HEK293 (cell line): ENCODE data around the gene DDX51.

Experiments used
- GLIS2 ChIP-seq: fragments of 450-650 bp; formaldehyde crosslinking; IDR thresholded peaks from 2 replicates; pipeline ENCODE4 v1.5.1; 2016; ENCODE audit warnings: missing biosample characterization, missing genetic modification characterization
- KLF16 ChIP-seq: fragments of 450-650 bp; formaldehyde crosslinking; IDR thresholded peaks from 2 replicates; pipeline ENCODE4 v1.5.1; 2017; ENCODE audit warnings: missing biosample characterization, missing genetic modification characterization
- KLF17 ChIP-seq: fragments of 450-650 bp; formaldehyde crosslinking; IDR thresholded peaks from 2 replicates; pipeline ENCODE4 v1.5.1; 2016; ENCODE audit warnings: missing biosample characterization, missing genetic modification characterization
- OSR2 ChIP-seq: fragments of 450-650 bp; formaldehyde crosslinking; IDR thresholded peaks from 2 replicates; pipeline ENCODE4 v1.5.1; 2016; ENCODE audit warnings: missing biosample characterization, missing genetic modification characterization
- PRDM10 ChIP-seq: fragments of 450-650 bp; formaldehyde crosslinking; IDR thresholded peaks from 2 replicates; pipeline ENCODE4 v1.5.1; 2016; ENCODE audit warnings: missing biosample characterization, missing genetic modification characterization
- YY2 ChIP-seq: fragments of 450-650 bp; formaldehyde crosslinking; IDR thresholded peaks from 2 replicates; pipeline ENCODE4 v1.5.1; 2016; ENCODE audit warnings: missing biosample characterization, missing genetic modification characterization
- ZBTB11 ChIP-seq: fragments of 450-650 bp; formaldehyde crosslinking; conservative IDR thresholded peaks from 2 replicates; pipeline ENCODE4 v1.5.1; 2016; ENCODE audit warnings: low read depth, missing biosample characterization, missing genetic modification characterization
- ZNF146 ChIP-seq: fragments of 450-650 bp; formaldehyde crosslinking; IDR thresholded peaks from 2 replicates; pipeline ENCODE4 v1.5.1; 2016; ENCODE audit warnings: missing biosample characterization, missing genetic modification characterization
- ZNF18 ChIP-seq: fragments of 450-650 bp; formaldehyde crosslinking; IDR thresholded peaks from 2 replicates; pipeline ENCODE4 v1.5.1; 2016; ENCODE audit warnings: missing biosample characterization, missing genetic modification characterization
- ZNF214 ChIP-seq: fragments of 450-650 bp; formaldehyde crosslinking; IDR thresholded peaks from 2 replicates; pipeline ENCODE4 v1.5.1; 2017; ENCODE audit warnings: missing biosample characterization, mild to moderate bottlenecking, missing genetic modification characterization, borderline replicate concordance
- ZNF324 ChIP-seq: fragments of 450-650 bp; formaldehyde crosslinking; IDR thresholded peaks from 2 replicates; pipeline ENCODE4 v1.5.1; 2016; ENCODE audit warnings: missing biosample characterization, missing genetic modification characterization
- ZNF416 ChIP-seq: fragments of 450-650 bp; formaldehyde crosslinking; IDR thresholded peaks from 2 replicates; pipeline ENCODE4 v1.5.1; 2016; ENCODE audit warnings: missing biosample characterization, missing genetic modification characterization
- ZNF48 ChIP-seq: fragments of 450-650 bp; formaldehyde crosslinking; IDR thresholded peaks from 2 replicates; pipeline ENCODE4 v1.5.1; 2016; ENCODE audit warnings: missing biosample characterization, missing genetic modification characterization
- ZNF514 ChIP-seq: fragments of 450-650 bp; formaldehyde crosslinking; IDR thresholded peaks from 2 replicates; pipeline ENCODE4 v1.5.1; 2016; ENCODE audit warnings: missing biosample characterization, missing genetic modification characterization
- ZNF544 ChIP-seq: fragments of 450-650 bp; formaldehyde crosslinking; IDR thresholded peaks from 2 replicates; pipeline ENCODE4 v1.5.0; 2017; ENCODE audit warnings: missing biosample characterization, missing genetic modification characterization
- ZNF555 ChIP-seq: fragments of 450-650 bp; formaldehyde crosslinking; conservative IDR thresholded peaks from 2 replicates; pipeline ENCODE4 v1.5.1; 2017; ENCODE audit warnings: missing biosample characterization, mild to moderate bottlenecking, missing genetic modification characterization, inconsistent platforms
- ZNF560 ChIP-seq: fragments of 450-650 bp; formaldehyde crosslinking; IDR thresholded peaks from 2 replicates; pipeline ENCODE4 v1.5.1; 2017; ENCODE audit warnings: missing biosample characterization, missing genetic modification characterization, borderline replicate concordance
- ZNF624 ChIP-seq: fragments of 450-650 bp; formaldehyde crosslinking; IDR thresholded peaks from 2 replicates; pipeline ENCODE4 v1.5.1; 2017; ENCODE audit warnings: missing biosample characterization, missing genetic modification characterization
- ZNF639 ChIP-seq: fragments of 450-650 bp; formaldehyde crosslinking; IDR thresholded peaks from 2 replicates; pipeline ENCODE4 v1.5.1; 2016; ENCODE audit warnings: missing biosample characterization, missing genetic modification characterization
- ZNF76 ChIP-seq: fragments of 450-650 bp; formaldehyde crosslinking; IDR thresholded peaks from 2 replicates; pipeline ENCODE4; 2016; ENCODE audit warnings: low read depth, missing biosample characterization, missing genetic modification characterization, borderline replicate concordance
- ZNF843 ChIP-seq: fragments of 450-650 bp; formaldehyde crosslinking; IDR thresholded peaks from 2 replicates; pipeline ENCODE4 v1.5.1; 2016; ENCODE audit warnings: missing biosample characterization, missing genetic modification characterization
- ZXDB ChIP-seq: fragments of 450-650 bp; formaldehyde crosslinking; IDR thresholded peaks from 2 replicates; pipeline ENCODE4 v1.5.1; 2016; ENCODE audit warnings: missing biosample characterization, missing genetic modification characterization
- TF ChIP-seq, protein P1 (sequence below): fragments of 450-650 bp; formaldehyde crosslinking; IDR thresholded peaks from 2 replicates; pipeline ENCODE4 v1.5.1; 2016; ENCODE audit warnings: missing biosample characterization, missing genetic modification characterization, low read depth
- TF ChIP-seq, protein P2 (sequence below): fragments of 450-650 bp; formaldehyde crosslinking; IDR thresholded peaks from 2 replicates; pipeline ENCODE4 v1.5.1; 2016; ENCODE audit warnings: missing biosample characterization, missing genetic modification characterization

Gene DDX51

GRCh38 chr12:132157733-132158409 lies 13.8 kb upstream of the DDX51 start (continued):
- no peak for TF ChIP-seq KLF16 (tag by site-specific recombination)
- TF ChIP-seq, protein P1, sequence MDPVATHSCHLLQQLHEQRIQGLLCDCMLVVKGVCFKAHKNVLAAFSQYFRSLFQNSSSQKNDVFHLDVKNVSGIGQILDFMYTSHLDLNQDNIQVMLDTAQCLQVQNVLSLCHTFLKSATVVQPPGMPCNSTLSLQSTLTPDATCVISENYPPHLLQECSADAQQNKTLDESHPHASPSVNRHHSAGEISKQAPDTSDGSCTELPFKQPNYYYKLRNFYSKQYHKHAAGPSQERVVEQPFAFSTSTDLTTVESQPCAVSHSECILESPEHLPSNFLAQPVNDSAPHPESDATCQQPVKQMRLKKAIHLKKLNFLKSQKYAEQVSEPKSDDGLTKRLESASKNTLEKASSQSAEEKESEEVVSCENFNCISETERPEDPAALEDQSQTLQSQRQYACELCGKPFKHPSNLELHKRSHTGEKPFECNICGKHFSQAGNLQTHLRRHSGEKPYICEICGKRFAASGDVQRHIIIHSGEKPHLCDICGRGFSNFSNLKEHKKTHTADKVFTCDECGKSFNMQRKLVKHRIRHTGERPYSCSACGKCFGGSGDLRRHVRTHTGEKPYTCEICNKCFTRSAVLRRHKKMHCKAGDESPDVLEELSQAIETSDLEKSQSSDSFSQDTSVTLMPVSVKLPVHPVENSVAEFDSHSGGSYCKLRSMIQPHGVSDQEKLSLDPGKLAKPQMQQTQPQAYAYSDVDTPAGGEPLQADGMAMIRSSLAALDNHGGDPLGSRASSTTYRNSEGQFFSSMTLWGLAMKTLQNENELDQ (tag by site-specific recombination), result no peak; the same call in 1 of the 2 replicates
- TF ChIP-seq KLF17 (tag by site-specific recombination), result no peak
- no peak for TF ChIP-seq ZNF514 (tag by site-specific recombination)
- TF ChIP-seq GLIS2 (tag by site-specific recombination), result no peak
- no peak for TF ChIP-seq PRDM10
- no peak for TF ChIP-seq ZXDB
- TF ChIP-seq ZNF146, result no peak; the same call in 1 of the 2 replicates
- 0 out of 2 replicates have a peak, but pooled peaks have one; percentile 21 for TF ChIP-seq ZNF544
- TF ChIP-seq ZNF843 (tag by site-specific recombination), result no peak
- no peak for TF ChIP-seq ZNF555 (tag by site-specific recombination)
- TF ChIP-seq YY2 (tag by site-specific recombination), result no peak
- TF ChIP-seq ZNF624 (tag by site-specific recombination), result no peak
- TF ChIP-seq ZNF48 (tag by site-specific recombination), result no peak
- TF ChIP-seq ZNF639 (tag by site-specific recombination), result no peak
- no peak for TF ChIP-seq OSR2
- TF ChIP-seq ZNF76 (tag by site-specific recombination), result no peak
- TF ChIP-seq, protein P2, sequence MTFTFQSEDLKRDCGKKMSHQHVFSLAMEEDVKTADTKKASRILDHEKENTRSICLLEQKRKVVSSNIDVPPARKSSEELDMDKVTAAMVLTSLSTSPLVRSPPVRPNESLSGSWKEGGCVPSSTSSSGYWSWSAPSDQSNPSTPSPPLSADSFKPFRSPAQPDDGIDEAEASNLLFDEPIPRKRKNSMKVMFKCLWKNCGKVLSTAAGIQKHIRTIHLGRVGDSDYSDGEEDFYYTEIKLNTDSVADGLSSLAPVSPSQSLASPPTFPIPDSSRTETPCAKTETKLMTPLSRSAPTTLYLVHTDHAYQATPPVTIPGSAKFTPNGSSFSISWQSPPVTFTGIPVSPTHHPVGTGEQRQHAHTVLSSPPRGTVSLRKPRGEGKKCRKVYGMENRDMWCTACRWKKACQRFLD (tag by site-specific recombination), result no peak
- TF ChIP-seq ZNF18, result peak; percentile 74
- no peak for TF ChIP-seq ZNF324
- TF ChIP-seq ZNF560 (tag by site-specific recombination), result no peak
- TF ChIP-seq ZNF214 (tag by site-specific recombination), result no peak
- TF ChIP-seq ZBTB11, result no peak
- no peak for TF ChIP-seq ZNF416 (tag by site-specific recombination)
